Progenitor cell of endocrine pancreas (in vitro differentiated cells): ENCODE data around the gene KRTAP4-11. TPM values are rescaled to one million over a fixed set of nuclear protein-coding genes. Genes with fewer than 3 reads are reported as not detected.
"Not testable (repeated sequence)": the region's sequence is repeated elsewhere in the genome, so short reads cannot be mapped to it uniquely, and the experiment has no call there.

Source experiments
- DNase-seq: peaks from one replicate; pipeline ENCODE4 v3.0.0; 2021; ENCODE audit warnings: low spot score; ENCODE audit not compliant: unreplicated experiment
- H3K27ac Mint-ChIP-seq: 2 replicates; pipeline ENCODE4 v1.8.0; 2021; ENCODE audit warnings: mild to moderate bottlenecking, moderate library complexity, mixed read lengths
- H3K27me3 Mint-ChIP-seq: 2 replicates; pipeline ENCODE4 v1.8.0; 2021; ENCODE audit warnings: mixed read lengths
- H3K36me3 Mint-ChIP-seq: 2 replicates; pipeline ENCODE4 v1.8.0; 2022; ENCODE audit warnings: mixed read lengths; ENCODE audit not compliant: insufficient read depth
- H3K4me1 Mint-ChIP-seq: 2 replicates; pipeline ENCODE4 v1.8.0; 2021; ENCODE audit warnings: low read depth, mixed read lengths
- H3K4me3 Mint-ChIP-seq: 2 replicates; pipeline ENCODE4 v1.8.0; 2021; ENCODE audit warnings: low read depth, mild to moderate bottlenecking, moderate library complexity, mixed read lengths
- H3K9me3 Mint-ChIP-seq: 2 replicates; pipeline ENCODE4 v1.8.0; 2021; ENCODE audit warnings: low read depth, mixed read lengths
- CTCF ChIP-seq: fragments of 200-600 bp; sonication (generic); IDR thresholded peaks from one replicate; pipeline ENCODE4 v1.5.0; 2021; ENCODE audit warnings: antibody characterized with exemption, mild to moderate bottlenecking; ENCODE audit not compliant: unreplicated experiment
- total RNA-seq: library from RNA; stranded (reverse); gene quantifications from 2 replicates; pipeline ENCODE4 v1.2.1, GENCODE V29; 2021

Gene KRTAP4-11
- total RNA-seq, 1 donor from 2014 or later: not detected

DNA sequence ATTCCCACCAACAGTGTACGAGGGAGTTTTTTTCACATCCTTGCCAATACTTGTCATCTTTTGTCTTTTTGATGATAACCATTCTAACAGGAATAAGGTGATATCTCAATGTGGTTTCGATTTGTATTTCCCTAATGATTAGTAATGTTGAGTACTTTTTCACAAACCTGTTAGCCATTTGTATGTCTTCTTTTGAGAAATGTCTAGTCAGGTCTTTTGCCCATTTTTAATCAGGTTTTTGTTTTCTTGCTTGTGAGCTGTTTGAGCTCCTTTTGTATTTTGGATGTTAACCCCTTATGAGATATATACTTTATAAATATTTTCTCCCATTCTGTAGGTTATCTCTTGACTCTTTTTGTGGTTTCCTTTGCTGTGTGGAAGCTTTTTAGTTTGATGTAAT, 33.4 kb upstream of the KRTAP4-11 start:
- no peak for TF ChIP-seq CTCF
- Mint-ChIP-seq H3K4me1 (peaks cover 2% of the 10 kb centered on the region), H3K27me3 (peaks cover 7% of the 10 kb centered on the region), H3K4me3 (no peak overlapping the region), H3K36me3 (no peaks in the 10 kb centered on the region), H3K27ac (no peak overlapping the region), H3K9me3 (no peaks in the 10 kb centered on the region)
- no peak for DNase-seq

DNA sequence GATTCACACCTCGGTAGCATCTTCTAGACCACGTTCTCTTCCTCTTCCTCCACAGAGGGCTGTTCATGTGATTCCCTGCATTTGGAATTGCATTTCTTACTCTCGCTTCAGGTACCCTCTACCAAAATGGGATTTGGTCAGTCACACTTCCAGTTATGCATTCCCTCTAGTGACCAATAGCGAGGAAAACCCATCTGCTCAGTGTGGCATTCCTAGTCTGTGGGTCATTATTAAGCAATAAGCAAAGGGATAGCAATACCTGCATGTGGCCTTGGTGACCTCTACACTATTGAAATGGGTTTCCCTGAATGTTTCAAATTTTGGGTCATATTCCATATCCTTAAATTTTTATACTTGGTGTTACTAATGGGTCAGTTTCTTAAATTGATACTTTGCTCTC, 31.9 kb upstream of the KRTAP4-11 start:
- no peak overlapping the region for H3K27ac Mint-ChIP-seq
- DNase-seq: no peak
- no peak overlapping the region for H3K4me3 Mint-ChIP-seq
- H3K4me1 Mint-ChIP-seq: peaks cover 2% of the 10 kb centered on the region
- no peaks in the 10 kb centered on the region for H3K36me3 Mint-ChIP-seq
- TF ChIP-seq CTCF: no peak
- H3K9me3 Mint-ChIP-seq: no peaks in the 10 kb centered on the region
- H3K27me3 Mint-ChIP-seq: peaks cover 7% of the 10 kb centered on the region

GRCh38 chr17:41149652-41149985, 31.4 kb upstream of the KRTAP4-11 start, which contains the start of gene KRTAP4-5:
Gene KRTAP4-5 (minus strand): TSS chr17:41149825. CDS start chr17:41149767, 58 bp downstream.
- no peak for DNase-seq
- Mint-ChIP-seq H3K4me3 (no peak within 1 kb of the TSS), H3K9me3 (no peaks in the 10 kb centered on the region), H3K27me3 (peaks cover 7% of the 10 kb centered on the region), H3K27ac (no peak within 1 kb of the TSS), H3K4me1 (peaks cover 2% of the 10 kb centered on the region), H3K36me3 (no peaks in the 10 kb centered on the region)
- TF ChIP-seq CTCF: no peak

- not testable (repeated sequence) for H3K4me3 Mint-ChIP-seq, H3K27me3 Mint-ChIP-seq, H3K9me3 Mint-ChIP-seq, H3K4me1 Mint-ChIP-seq, H3K36me3 Mint-ChIP-seq, H3K27ac Mint-ChIP-seq, DNase-seq
Observed at GRCh38 chr17:41148971-41149651, 30.9 kb upstream of the KRTAP4-11 start.

GRCh38 chr17:41147531-41148204, 29.5 kb upstream of the KRTAP4-11 start:
- Mint-ChIP-seq H3K36me3 (peaks cover 3% of the 10 kb centered on the region), H3K4me3 (no peak overlapping the region), H3K9me3 (peaks cover 10% of the 10 kb centered on the region), H3K27ac (no peak overlapping the region), H3K4me1 (no peaks in the 10 kb centered on the region), H3K27me3 (peaks cover 7% of the 10 kb centered on the region)
- no peak for TF ChIP-seq CTCF
- no peak for DNase-seq

DNA sequence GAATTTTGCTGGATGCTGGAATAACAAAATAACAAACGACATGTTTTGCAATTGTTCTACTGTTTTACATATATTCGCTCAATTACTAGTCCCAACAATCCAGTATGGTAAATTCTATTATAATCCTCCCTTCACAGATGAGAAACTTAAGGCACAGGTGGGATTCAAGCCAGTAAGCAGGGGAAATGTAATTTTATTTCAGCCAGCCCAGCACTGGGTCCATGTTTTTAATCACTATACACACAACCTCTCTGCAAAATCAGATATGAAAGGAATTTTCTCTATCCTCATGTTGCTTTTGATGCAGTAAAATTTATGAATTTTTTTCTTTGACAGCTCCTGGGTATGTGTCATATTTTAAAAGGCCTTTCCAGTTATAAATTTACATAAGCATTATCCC, 27.1 kb upstream of the KRTAP4-11 start:
- Mint-ChIP-seq H3K9me3 (peaks cover 20% of the 10 kb centered on the region), H3K27me3 (peaks cover 7% of the 10 kb centered on the region), H3K36me3 (peaks cover 4% of the 10 kb centered on the region), H3K4me3 (no peak overlapping the region), H3K27ac (no peak overlapping the region), H3K4me1 (no peaks in the 10 kb centered on the region)
- no peak for DNase-seq
- TF ChIP-seq CTCF: no peak
